ENCODE data around the gene NTMT2.

GRCh38 chr1:170150016-170150415 is 4.3 kb downstream of the NTMT2 start:
- TF ChIP-seq POLR2A (IDR thresholded peaks at IDR 0.05; ENCODE audit: low read length) = no peak
- no peak for TF ChIP-seq GATA1 (IDR thresholded peaks at IDR 0.05; ENCODE audit: low read depth, low read length)
